MCF 10A (cell line): ENCODE results near the gene IPO13. TPM values are rescaled to one million over a fixed set of nuclear protein-coding genes. Genes with fewer than 3 reads are reported as not detected.

Source experiments
- BruUV-seq: library from RNA; stranded (reverse); fragments of 400-500 nt; replicated peaks from 2 replicates; lab custom pipeline; 2021; lab: Mats Ljungman, UMichigan
- CTCF ChIA-PET: fragments of 300-600 bp; sonication (Branson Sonifier 250); formaldehyde crosslinking; extraction: SDS; loops from one replicate; lab custom pipeline; 2021; ENCODE audit warnings: antibody characterized with exemption, inconsistent platforms; lab: Yijun Ruan, JAX
- POLR2A ChIA-PET: fragments of 300-600, 350-650 bp; sonication (Branson Sonifier 250); formaldehyde crosslinking; extraction: SDS; loops from one replicate; lab custom pipeline; 2020; ENCODE audit warnings: antibody characterized with exemption, inconsistent platforms; lab: Yijun Ruan, JAX
- DNase-seq: peaks from one replicate; pipeline ENCODE4 v3.0.0-alpha.2; 2018; ENCODE audit not compliant: unreplicated experiment
- H3K27ac Mint-ChIP-seq: one replicate; pipeline ENCODE4 v1.8.0; 2022; ENCODE audit warnings: mild to moderate bottlenecking, low read depth, mixed read lengths; ENCODE audit not compliant: unreplicated experiment
- H3K27me3 Mint-ChIP-seq: one replicate; pipeline ENCODE4 v1.8.0; 2022; ENCODE audit warnings: mixed read lengths; ENCODE audit not compliant: insufficient read depth, unreplicated experiment
- H3K36me3 Mint-ChIP-seq: one replicate; pipeline ENCODE4 v1.8.0; 2022; ENCODE audit warnings: mild to moderate bottlenecking, moderate library complexity, mixed read lengths; ENCODE audit not compliant: insufficient read depth, unreplicated experiment
- H3K4me1 Mint-ChIP-seq: one replicate; pipeline ENCODE4 v1.8.0; 2022; ENCODE audit warnings: mixed read lengths; ENCODE audit not compliant: insufficient read depth, unreplicated experiment
- H3K4me3 Mint-ChIP-seq: one replicate; pipeline ENCODE4 v1.8.0; 2022; ENCODE audit warnings: mild to moderate bottlenecking, moderate library complexity, mixed read lengths; ENCODE audit not compliant: unreplicated experiment
- H3K9me3 Mint-ChIP-seq: one replicate; pipeline ENCODE4 v1.8.0; 2022; ENCODE audit warnings: mixed read lengths; ENCODE audit not compliant: unreplicated experiment
- CTCF ChIP-seq: fragments of 200-600 bp; IDR thresholded peaks from one replicate; pipeline ENCODE4 v1.8.0; 2022; ENCODE audit warnings: antibody characterized with exemption, mild to moderate bottlenecking; ENCODE audit not compliant: unreplicated experiment
- intact Hi-C: fragments of 100-400 bp; cut with micrococcal nuclease; formaldehyde crosslinking; loops from 2 replicates; pipeline ENCODE4 v1.14.1; 2022
- total RNA-seq: library from RNA; stranded (reverse); gene quantifications from 2 replicates; pipeline ENCODE4 v1.2.3, GENCODE V29; 2022

The IPO13 gene
- total RNA-seq, 1 experiment from 2014 or later = 23.9 TPM

- H3K36me3 Mint-ChIP-seq = no peaks in the 10 kb centered on the region
- no peak overlapping the region for H3K27ac Mint-ChIP-seq
Observed at GRCh38 chr1:43919906-43920305, 26.8 kb upstream of the IPO13 start.

GRCh38 chr1:43921022-43921421 lies 25.7 kb upstream of the IPO13 start:
- CTCF ChIA-PET = interaction anchor here (1.2 to 1.9 kb wide), 3 partner anchors 8 to 157 kb away, joined by 3 to 9 read pairs (median 4); no protein-coding TSS in a partner anchor
- no peak for TF ChIP-seq CTCF
- Mint-ChIP-seq H3K9me3 (peaks cover 6% of the 10 kb centered on the region), H3K27me3 (no peaks in the 10 kb centered on the region), H3K36me3 (no peaks in the 10 kb centered on the region), H3K4me3 (no peak overlapping the region), H3K27ac (no peak overlapping the region), H3K4me1 (peaks cover 13% of the 10 kb centered on the region)
- no peak for DNase-seq
- POLR2A ChIA-PET = no interaction called here
- BruUV-seq = no TSS peak
- intact Hi-C loops = no loop called here

More at GRCh38 chr1:43919906-43920305, 26.8 kb upstream of the IPO13 start:
- intact Hi-C loops = no loop called here
- TF ChIP-seq CTCF = no peak
- no peak overlapping the region for H3K4me3 Mint-ChIP-seq
- CTCF ChIA-PET = interaction anchor here (1.9 kb wide), 1 partner anchor 15 kb away, joined by 9 read pairs; no protein-coding TSS in a partner anchor
- BruUV-seq = no TSS peak
- H3K4me1 Mint-ChIP-seq = peaks cover 21% of the 10 kb centered on the region
- no peak for DNase-seq
- POLR2A ChIA-PET = interaction anchor here (1.2 kb wide), 1 partner anchor 9 kb away, joined by 4 read pairs; no protein-coding TSS in a partner anchor
- no peaks in the 10 kb centered on the region for H3K27me3 Mint-ChIP-seq
- H3K9me3 Mint-ChIP-seq = no peaks in the 10 kb centered on the region

DNA sequence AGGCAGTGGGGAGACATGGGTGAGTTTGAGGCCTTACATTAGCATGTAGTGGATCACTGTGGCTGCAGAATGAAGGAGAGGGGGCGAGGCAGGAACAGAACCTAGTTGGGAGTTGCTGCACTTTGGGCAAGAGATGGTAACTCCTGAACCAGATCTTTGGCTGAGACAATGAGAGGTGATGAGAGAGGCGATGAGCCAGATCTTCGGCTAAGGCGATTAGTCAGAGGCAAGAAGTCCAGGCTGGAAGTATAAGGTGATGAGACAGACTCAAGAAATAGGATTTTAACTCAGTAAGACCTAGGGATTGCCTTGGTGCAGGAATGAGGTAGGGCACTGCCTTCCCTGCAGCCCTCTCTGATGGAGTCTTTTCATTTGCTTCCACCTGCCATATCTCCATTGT lies 22.2 kb upstream of the IPO13 start:
- H3K9me3 Mint-ChIP-seq = peaks cover 14% of the 10 kb centered on the region
- no TSS peak for BruUV-seq
- intact Hi-C loops = no loop called here
- no peak overlapping the region for H3K4me3 Mint-ChIP-seq
- POLR2A ChIA-PET = no interaction called here
- no peak overlapping the region for H3K27ac Mint-ChIP-seq
- no peaks in the 10 kb centered on the region for H3K27me3 Mint-ChIP-seq
- CTCF ChIA-PET = interaction anchor here (1.3 to 13.0 kb wide), 3 partner anchors 10 to 158 kb away, joined by 4 to 369 read pairs (median 18); no protein-coding TSS in a partner anchor
- no peak for TF ChIP-seq CTCF
- H3K36me3 Mint-ChIP-seq = no peaks in the 10 kb centered on the region
- DNase-seq = no peak
- peaks cover 15% of the 10 kb centered on the region for H3K4me1 Mint-ChIP-seq

- H3K9me3 Mint-ChIP-seq = peaks cover 14% of the 10 kb centered on the region
- no TSS peak for BruUV-seq
- DNase-seq = no peak
- H3K27me3 Mint-ChIP-seq = no peaks in the 10 kb centered on the region
- H3K36me3 Mint-ChIP-seq = no peaks in the 10 kb centered on the region
- H3K27ac Mint-ChIP-seq = no peak overlapping the region
- intact Hi-C loops = no loop called here
- ChIA-PET POLR2A (no interaction called here), CTCF (interaction anchor here (1.3 to 13.0 kb wide), 3 partner anchors 9 to 159 kb away, joined by 4 to 369 read pairs (median 18); no protein-coding TSS in a partner anchor)
- TF ChIP-seq CTCF = no peak
- no peak overlapping the region for H3K4me3 Mint-ChIP-seq
- H3K4me1 Mint-ChIP-seq = peaks cover 19% of the 10 kb centered on the region
Observed at GRCh38 chr1:43925846-43926245, 20.9 kb upstream of the IPO13 start.
